Left lung (tissue), 10 donors: ENCODE results near the gene JARID2. TPM values are rescaled to one million over a fixed set of nuclear protein-coding genes. Genes with fewer than 3 reads are reported as not detected.

Experiments
- ATAC-seq: fragments of 200-7000 bp; cut with Tn5 transposase; one replicate; pipeline ENCODE4 v1.9.1; 2020; ENCODE audit warnings: moderate library complexity
- DNase-seq, 4 donors: peaks; one replicate each; pipeline ENCODE4 v3.0.0-alpha.2; 2013 to 2020
- H3K27ac ChIP-seq, 2 donors: fragments of 200-600 bp; sonication (generic) in 1 of 2; one replicate each; pipeline versions ENCODE4 v1.5.0 to v1.8.0; 2020 to 2021
- H3K27me3 ChIP-seq, 2 donors: fragments of 200-600 bp; sonication (generic) in 1 of 2; one replicate each; pipeline versions ENCODE4 v1.5.0 to v1.8.0; 2020 to 2021
- H3K36me3 ChIP-seq, 2 donors: fragments of 200-600 bp; sonication (generic) in 1 of 2; one replicate each; pipeline versions ENCODE4 v1.5.0 to v1.8.0; 2020 to 2021
- H3K4me1 ChIP-seq, 2 donors: fragments of 200-600 bp; one replicate each; pipeline ENCODE4 v1.8.0; 2021
- H3K4me3 ChIP-seq, 2 donors: fragments of 200-600 bp; sonication (generic) in 1 of 2; one replicate each; pipeline versions ENCODE4 v1.5.0 to v1.8.0; 2020 to 2021; ENCODE audit warnings: mild to moderate bottlenecking in 1 of 2
- H3K9me3 ChIP-seq, 2 donors: fragments of 200-600 bp; sonication (generic) in 1 of 2; one replicate each; pipeline versions ENCODE4 v1.5.0 to v1.8.0; 2020 to 2021
- CTCF ChIP-seq, 2 donors: fragments of 200-600 bp; sonication (generic) in 1 of 2; IDR thresholded peaks; one replicate each; pipeline versions ENCODE4 v1.5.0 to v1.8.0; 2021; ENCODE audit warnings: antibody characterized with exemption in 2 of 2
- intact Hi-C, 2 donors: fragments of 100-400 bp; cut with DNase I; formaldehyde crosslinking; loops; one replicate each; pipeline versions ENCODE4 v1.11.2 to v1.14.2; 2022
- polyA plus RNA-seq, 6 donors: library from polyadenylated mRNA; unstranded; fragments of 120-200 nt; gene quantifications; one replicate each; pipeline ENCODE4 v1.2.1, GENCODE V29; 2013; ENCODE audit not compliant: insufficient read length in 6 of 6
- total RNA-seq, 2 donors: library from RNA; stranded (reverse); fragmentation: NEBNext Ultra II Directional; extraction: Animal tissue kit (Norgen Biotek cat#: 25700); gene quantifications; one replicate each; pipeline ENCODE4 v1.2.1, GENCODE V29; 2021
- donor health status: DM: no; HTN: yes; CAD: no.
- donor health status: DM: no; HTN: no; CAD: no.

JARID2 gene
- total and polyA plus RNA-seq, 8 donors, result 10.2 to 19.4 (median 17.8) TPM

GRCh38 chr6:15522427-15522826, 276.6 kb downstream of the JARID2 start:
- no peak for TF ChIP-seq CTCF (IDR thresholded peaks at IDR 0.05)
- peak overlapping the region in 1 of 2 donors; percentile 70 for H3K27ac ChIP-seq
- no peaks in the 10 kb centered on the region for H3K27me3 ChIP-seq
- DNase-seq (no peak), ATAC-seq (peak; percentile 58)
- intact Hi-C loops, result no loop called here
- H3K9me3 ChIP-seq, result no peaks in the 10 kb centered on the region
- peaks cover 0 to 70% of the 10 kb centered on the region in 2 donors for H3K36me3 ChIP-seq
- peaks cover 0 to 16% of the 10 kb centered on the region in 2 donors for H3K4me1 ChIP-seq
- no peak overlapping the region for H3K4me3 ChIP-seq

GRCh38 chr6:15522856-15523529, 277.1 kb downstream of the JARID2 start:
- no peak for ATAC-seq
- intact Hi-C loops, result no loop called here

GRCh38 chr6:15523679-15524630, 278.1 kb downstream of the JARID2 start:
- TF ChIP-seq CTCF (IDR thresholded peaks at IDR 0.05), result no peak
- DNase-seq (no peak), ATAC-seq (no peak)
- peaks cover 0 to 57% of the 10 kb centered on the region in 2 donors for H3K36me3 ChIP-seq
- peaks cover 0 to 16% of the 10 kb centered on the region in 2 donors for H3K4me1 ChIP-seq
- intact Hi-C loops, result no loop called here
- peak overlapping the region in 1 of 2 donors; percentile 19 for H3K27ac ChIP-seq
- H3K27me3 ChIP-seq, result no peaks in the 10 kb centered on the region
- H3K4me3 ChIP-seq, result no peak overlapping the region
- no peaks in the 10 kb centered on the region for H3K9me3 ChIP-seq

More at GRCh38 chr6:15522856-15523529, 277.1 kb downstream of the JARID2 start:
- no peaks in the 10 kb centered on the region for H3K9me3 ChIP-seq
- H3K4me1 ChIP-seq, result peaks cover 0 to 16% of the 10 kb centered on the region in 2 donors
- no peak for TF ChIP-seq CTCF (IDR thresholded peaks at IDR 0.05)
- DNase-seq, result no peak
- peaks cover 0 to 64% of the 10 kb centered on the region in 2 donors for H3K36me3 ChIP-seq
- H3K27me3 ChIP-seq, result no peaks in the 10 kb centered on the region
- H3K27ac ChIP-seq, result peak overlapping the region in 1 of 2 donors; percentile 70
- no peak overlapping the region for H3K4me3 ChIP-seq

GRCh38 chr6:15524861-15525401, 279.1 kb downstream of the JARID2 start:
- Histone ChIP-seq H3K9me3 (no peaks in the 10 kb centered on the region), H3K27ac (no peak overlapping the region), H3K27me3 (no peaks in the 10 kb centered on the region), H3K4me1 (peaks cover 0 to 16% of the 10 kb centered on the region in 2 donors), H3K4me3 (no peak overlapping the region), H3K36me3 (peaks cover 0 to 50% of the 10 kb centered on the region in 2 donors)
- intact Hi-C loops, result no loop called here
- TF ChIP-seq CTCF (IDR thresholded peaks at IDR 0.05), result no peak
- no peak for ATAC-seq
- no peak for DNase-seq
